Astrocyte (in vitro differentiated cells and primary cell): ENCODE data around the gene FAM124A. TPM values are rescaled to one million over a fixed set of nuclear protein-coding genes. Genes with fewer than 3 reads are reported as not detected.
A peak's percentile ranks its signal among the peaks of the same experiment; 100 is the strongest.

ENCODE experiments used
- DNase-seq: peaks from one replicate; pipeline ENCODE4 v3.0.0-alpha.2; 2010; ENCODE audit warnings: low read depth
- FAIRE-seq: peaks from 2 replicates; lab custom pipeline; 2011; peaks lifted over from hg19 to GRCh38; lab: Jason Lieb, UNC
- H2AFZ ChIP-seq: 2 replicates; pipeline ENCODE4 v1.6.0; 2012; ENCODE audit warnings: low read depth, low read length, inconsistent platforms
- H3K27ac ChIP-seq: 2 replicates; pipeline ENCODE4 v1.5.1; 2011; ENCODE audit warnings: low read depth, low read length, inconsistent platforms
- H3K27me3 ChIP-seq: 2 replicates; pipeline ENCODE4 v1.6.0; 2011; ENCODE audit warnings: low read length, inconsistent platforms; ENCODE audit not compliant: insufficient read depth
- H3K36me3 ChIP-seq: 2 replicates; pipeline ENCODE4 v1.5.1; 2011; ENCODE audit warnings: low read length, inconsistent platforms; ENCODE audit not compliant: insufficient read depth
- H3K4me1 ChIP-seq: 2 replicates; pipeline ENCODE4 v1.5.1; 2011; ENCODE audit warnings: low read length, inconsistent platforms; ENCODE audit not compliant: insufficient read depth
- H3K4me2 ChIP-seq: 2 replicates; pipeline ENCODE4 v1.6.0; 2012; ENCODE audit warnings: low read length, inconsistent platforms
- H3K4me3 ChIP-seq: 2 replicates; pipeline ENCODE4 v1.5.1; 2011; ENCODE audit warnings: low read depth, mild to moderate bottlenecking, low read length, inconsistent platforms; ENCODE audit not compliant: insufficient read depth
- H3K79me2 ChIP-seq: 2 replicates; pipeline ENCODE4 v1.6.0; 2012; ENCODE audit warnings: mild to moderate bottlenecking, low read length, inconsistent platforms; ENCODE audit not compliant: insufficient read depth
- H3K9ac ChIP-seq: 2 replicates; pipeline ENCODE4 v1.6.0; 2012; ENCODE audit warnings: mild to moderate bottlenecking, low read length, inconsistent platforms
- H3K9me3 ChIP-seq: 2 replicates; pipeline ENCODE4 v1.5.1; 2012; ENCODE audit warnings: low read depth, mild to moderate bottlenecking, low read length, inconsistent platforms; ENCODE audit not compliant: insufficient read depth
- H4K20me1 ChIP-seq: 2 replicates; pipeline ENCODE4 v1.6.0; 2012; ENCODE audit warnings: low read length, inconsistent platforms; ENCODE audit not compliant: insufficient read depth
- H3K27ac Mint-ChIP-seq: one replicate; pipeline ENCODE4 v1.8.0; 2021; ENCODE audit warnings: mild to moderate bottlenecking, mixed read lengths; ENCODE audit not compliant: unreplicated experiment
- H3K27me3 Mint-ChIP-seq: one replicate; pipeline ENCODE4 v1.8.0; 2021; ENCODE audit warnings: low read depth, mixed read lengths; ENCODE audit not compliant: unreplicated experiment
- H3K36me3 Mint-ChIP-seq: one replicate; pipeline ENCODE4 v1.8.0; 2021; ENCODE audit warnings: low read depth, mixed read lengths; ENCODE audit not compliant: unreplicated experiment
- H3K4me1 Mint-ChIP-seq: one replicate; pipeline ENCODE4 v1.8.0; 2021; ENCODE audit warnings: low read depth, mixed read lengths; ENCODE audit not compliant: unreplicated experiment
- H3K4me3 Mint-ChIP-seq: one replicate; pipeline ENCODE4 v1.8.0; 2021; ENCODE audit warnings: mild to moderate bottlenecking, moderate library complexity, mixed read lengths; ENCODE audit not compliant: unreplicated experiment
- H3K9me3 Mint-ChIP-seq: one replicate; pipeline ENCODE4 v1.8.0; 2021; ENCODE audit warnings: mild to moderate bottlenecking, mixed read lengths; ENCODE audit not compliant: unreplicated experiment
- EZH2 ChIP-seq: IDR thresholded peaks from 2 replicates; pipeline ENCODE4 v1.6.1; 2012; ENCODE audit warnings: mild to moderate bottlenecking, low read length, inconsistent platforms; ENCODE audit not compliant: insufficient read depth
- total RNA-seq: library from RNA; stranded (reverse); gene quantifications from 2 replicates; pipeline ENCODE4 v1.2.1, GENCODE V29; 2021
- TF ChIP-seq, protein P1 (sequence below): IDR thresholded peaks from 2 replicates; pipeline ENCODE4 v1.5.1; 2011; ENCODE audit warnings: low read depth, mild to moderate bottlenecking, inconsistent platforms, low read length, moderate library complexity; ENCODE audit not compliant: insufficient read depth

FAM124A gene
- total RNA-seq, 1 donor from 2014 or later, result 1.1 TPM

DNA sequence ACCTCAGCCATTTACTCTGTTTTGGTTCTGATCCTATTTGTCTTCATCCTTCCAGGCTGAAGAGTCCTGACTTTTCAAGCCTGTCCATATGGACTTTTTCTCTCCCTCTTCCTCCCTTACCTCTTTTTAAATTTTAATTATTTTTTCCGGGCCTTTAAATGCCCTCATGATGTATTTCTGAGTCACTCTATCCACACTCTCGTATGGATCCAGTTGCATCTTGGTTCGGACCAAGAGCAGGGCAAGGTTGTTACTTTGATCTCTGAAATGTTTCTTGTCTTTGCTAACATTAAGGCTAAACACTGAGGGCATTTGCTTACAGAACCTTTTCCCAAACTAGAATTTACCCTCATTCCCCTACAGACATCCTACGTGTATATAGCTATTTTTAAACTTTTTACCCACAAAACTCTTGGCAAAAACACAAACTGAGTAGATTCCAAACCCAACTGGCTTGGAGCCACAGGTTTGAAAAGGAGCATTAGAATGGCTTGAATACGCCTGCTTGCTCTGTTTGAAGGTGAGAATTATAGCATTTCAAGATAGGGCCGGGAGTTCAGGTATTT is 69.9 kb downstream of the FAM124A start:
- Histone ChIP-seq H3K4me1 (peaks cover 9% of the 10 kb centered on the region), H3K27me3 (peaks cover 16% of the 10 kb centered on the region), H4K20me1 (no peaks in the 10 kb centered on the region), H3K4me2 (peak overlapping the region; percentile 35), H3K27ac (no peak overlapping the region), H2AFZ (no peak overlapping the region), H3K4me3 (no peak overlapping the region), H3K9ac (no peak overlapping the region), H3K36me3 (no peaks in the 10 kb centered on the region), H3K9me3 (no peaks in the 10 kb centered on the region), H3K79me2 (no peaks in the 10 kb centered on the region)
- Mint-ChIP-seq H3K27ac (no peak overlapping the region), H3K36me3 (no peaks in the 10 kb centered on the region), H3K9me3 (peaks cover 3% of the 10 kb centered on the region), H3K4me1 (peaks cover 8% of the 10 kb centered on the region), H3K27me3 (peaks cover 17% of the 10 kb centered on the region), H3K4me3 (no peak overlapping the region)
- TF ChIP-seq, protein P1, sequence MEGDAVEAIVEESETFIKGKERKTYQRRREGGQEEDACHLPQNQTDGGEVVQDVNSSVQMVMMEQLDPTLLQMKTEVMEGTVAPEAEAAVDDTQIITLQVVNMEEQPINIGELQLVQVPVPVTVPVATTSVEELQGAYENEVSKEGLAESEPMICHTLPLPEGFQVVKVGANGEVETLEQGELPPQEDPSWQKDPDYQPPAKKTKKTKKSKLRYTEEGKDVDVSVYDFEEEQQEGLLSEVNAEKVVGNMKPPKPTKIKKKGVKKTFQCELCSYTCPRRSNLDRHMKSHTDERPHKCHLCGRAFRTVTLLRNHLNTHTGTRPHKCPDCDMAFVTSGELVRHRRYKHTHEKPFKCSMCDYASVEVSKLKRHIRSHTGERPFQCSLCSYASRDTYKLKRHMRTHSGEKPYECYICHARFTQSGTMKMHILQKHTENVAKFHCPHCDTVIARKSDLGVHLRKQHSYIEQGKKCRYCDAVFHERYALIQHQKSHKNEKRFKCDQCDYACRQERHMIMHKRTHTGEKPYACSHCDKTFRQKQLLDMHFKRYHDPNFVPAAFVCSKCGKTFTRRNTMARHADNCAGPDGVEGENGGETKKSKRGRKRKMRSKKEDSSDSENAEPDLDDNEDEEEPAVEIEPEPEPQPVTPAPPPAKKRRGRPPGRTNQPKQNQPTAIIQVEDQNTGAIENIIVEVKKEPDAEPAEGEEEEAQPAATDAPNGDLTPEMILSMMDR, result no peak
- TF ChIP-seq EZH2, result no peak
- FAIRE-seq (peak; percentile 9), DNase-seq (peak; percentile 78)

DNA sequence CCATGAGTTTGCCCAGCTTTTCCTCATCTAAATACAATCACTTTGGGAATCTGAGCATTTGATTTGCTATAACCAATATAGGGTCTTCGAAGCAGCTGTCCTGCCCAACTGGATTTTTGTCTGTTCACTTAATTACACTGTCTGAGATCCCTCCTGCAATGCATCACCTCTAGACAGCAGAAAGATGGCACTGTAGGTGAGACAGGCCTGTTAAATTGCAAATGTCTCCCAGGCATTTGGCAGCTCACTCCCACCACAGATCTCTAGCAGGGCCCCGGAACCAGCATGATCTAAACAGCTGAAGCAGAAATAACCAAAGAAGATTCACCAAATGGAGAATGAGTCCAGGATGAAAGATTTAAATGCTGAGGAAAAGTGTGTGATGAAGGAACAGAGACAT is 75.4 kb downstream of the FAM124A start:
- Histone ChIP-seq H3K9ac (no peak overlapping the region), H3K4me1 (no peaks in the 10 kb centered on the region), H2AFZ (no peak overlapping the region), H3K4me3 (no peak overlapping the region), H3K79me2 (no peaks in the 10 kb centered on the region), H3K9me3 (no peaks in the 10 kb centered on the region), H4K20me1 (no peaks in the 10 kb centered on the region), H3K27ac (no peak overlapping the region), H3K36me3 (no peaks in the 10 kb centered on the region), H3K27me3 (peaks cover 17% of the 10 kb centered on the region), H3K4me2 (no peak overlapping the region)
- Mint-ChIP-seq H3K9me3 (peaks cover 6% of the 10 kb centered on the region), H3K27ac (no peak overlapping the region), H3K27me3 (peaks cover 11% of the 10 kb centered on the region), H3K36me3 (peaks cover 4% of the 10 kb centered on the region), H3K4me3 (no peak overlapping the region), H3K4me1 (no peaks in the 10 kb centered on the region)
- DNase-seq, result no peak
- TF ChIP-seq EZH2, result no peak
- TF ChIP-seq, protein P1, result no peak
- no peak for FAIRE-seq

DNA sequence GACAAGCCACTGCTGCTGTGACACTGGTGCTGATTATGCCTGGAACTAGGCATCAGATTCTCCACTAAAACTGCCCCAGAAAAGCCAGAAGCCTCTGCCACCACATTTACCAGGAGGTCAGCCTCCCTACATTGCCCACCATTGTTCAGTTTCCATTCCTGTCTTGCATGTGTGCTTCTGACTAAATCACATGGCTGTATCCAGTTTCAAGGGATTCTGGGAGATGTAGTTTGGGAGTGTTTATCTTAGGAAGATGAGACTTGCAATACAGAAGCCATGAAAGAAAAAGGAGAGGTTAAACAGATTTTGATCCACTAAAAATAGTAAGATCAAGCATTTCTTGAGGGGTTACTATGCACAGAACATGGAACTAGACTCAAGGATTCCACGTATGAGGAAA is 76.6 kb downstream of the FAM124A start:
- no peaks in the 10 kb centered on the region for H4K20me1 ChIP-seq
- no peak overlapping the region for H3K4me3 Mint-ChIP-seq
- H3K27me3 ChIP-seq, result peaks cover 17% of the 10 kb centered on the region
- H3K4me2 ChIP-seq, result no peak overlapping the region
- H3K4me3 ChIP-seq, result no peak overlapping the region
- H3K36me3 Mint-ChIP-seq, result peaks cover 4% of the 10 kb centered on the region
- FAIRE-seq (no peak), DNase-seq (no peak)
- H3K9me3 ChIP-seq, result no peaks in the 10 kb centered on the region
- no peak overlapping the region for H3K9ac ChIP-seq
- H3K4me1 ChIP-seq, result no peaks in the 10 kb centered on the region
- H3K9me3 Mint-ChIP-seq, result peaks cover 6% of the 10 kb centered on the region
- no peak overlapping the region for H3K27ac ChIP-seq
- H3K27me3 Mint-ChIP-seq, result peaks cover 5% of the 10 kb centered on the region
- no peaks in the 10 kb centered on the region for H3K4me1 Mint-ChIP-seq
- H3K79me2 ChIP-seq, result no peaks in the 10 kb centered on the region
- no peak overlapping the region for H2AFZ ChIP-seq
- no peak overlapping the region for H3K27ac Mint-ChIP-seq
- H3K36me3 ChIP-seq, result no peaks in the 10 kb centered on the region
- no peak for TF ChIP-seq EZH2
- TF ChIP-seq, protein P1, result no peak
